Measurements from ENCODE around the gene C16orf90.

- TF ChIP-seq EZH2 (IDR thresholded peaks at IDR 0.05; ENCODE audit: borderline replicate concordance) (no peak), EZH2phosphoT487 (IDR thresholded peaks at IDR 0.05; ENCODE audit: low read depth, severe bottlenecking, unreplicated experiment) (no peak)
- TF ChIP-seq, protein P1, sequence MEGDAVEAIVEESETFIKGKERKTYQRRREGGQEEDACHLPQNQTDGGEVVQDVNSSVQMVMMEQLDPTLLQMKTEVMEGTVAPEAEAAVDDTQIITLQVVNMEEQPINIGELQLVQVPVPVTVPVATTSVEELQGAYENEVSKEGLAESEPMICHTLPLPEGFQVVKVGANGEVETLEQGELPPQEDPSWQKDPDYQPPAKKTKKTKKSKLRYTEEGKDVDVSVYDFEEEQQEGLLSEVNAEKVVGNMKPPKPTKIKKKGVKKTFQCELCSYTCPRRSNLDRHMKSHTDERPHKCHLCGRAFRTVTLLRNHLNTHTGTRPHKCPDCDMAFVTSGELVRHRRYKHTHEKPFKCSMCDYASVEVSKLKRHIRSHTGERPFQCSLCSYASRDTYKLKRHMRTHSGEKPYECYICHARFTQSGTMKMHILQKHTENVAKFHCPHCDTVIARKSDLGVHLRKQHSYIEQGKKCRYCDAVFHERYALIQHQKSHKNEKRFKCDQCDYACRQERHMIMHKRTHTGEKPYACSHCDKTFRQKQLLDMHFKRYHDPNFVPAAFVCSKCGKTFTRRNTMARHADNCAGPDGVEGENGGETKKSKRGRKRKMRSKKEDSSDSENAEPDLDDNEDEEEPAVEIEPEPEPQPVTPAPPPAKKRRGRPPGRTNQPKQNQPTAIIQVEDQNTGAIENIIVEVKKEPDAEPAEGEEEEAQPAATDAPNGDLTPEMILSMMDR (IDR thresholded peaks at IDR 0.05; ENCODE audit: poor library complexity): no peak
Measured at GRCh38 chr16:3459401-3460090, 35.7 kb downstream of the C16orf90 start.
